Heart right ventricle (tissue), 16 donors: ENCODE data around the gene SEMA4B. TPM values are rescaled to one million over a fixed set of nuclear protein-coding genes. Genes with fewer than 3 reads are reported as not detected.

Experiments
- ATAC-seq, 8 donors: fragments of 200-7000 bp; cut with Tn5 transposase; one replicate each; pipeline ENCODE4 v1.9.1; 2020; ENCODE audit warnings: mild to moderate bottlenecking in 8 of 8, moderate library complexity in 8 of 8, moderate number of reproducible peaks in 1 of 8
- DNase-seq, 2 donors: peaks; one replicate each; pipeline ENCODE4 v3.0.0-alpha.2; 2020
- H3K27ac ChIP-seq, 10 donors: fragments of 200-600 bp; sonication (generic) in 2 of 10; one replicate each; pipeline versions ENCODE4 v1.5.0 to v1.8.0; 2020 to 2022; ENCODE audit warnings: mild to moderate bottlenecking in 3 of 10
- H3K27me3 ChIP-seq, 7 donors: fragments of 200-600 bp; one replicate each; pipeline ENCODE4 v1.8.0; 2021 to 2022; ENCODE audit warnings: mild to moderate bottlenecking in 2 of 7
- H3K36me3 ChIP-seq, 9 donors: fragments of 200-600 bp; sonication (generic) in 1 of 9; one replicate each; pipeline versions ENCODE4 v1.5.0 to v1.8.0; 2020 to 2022; ENCODE audit warnings: mild to moderate bottlenecking in 2 of 9
- H3K4me1 ChIP-seq, 9 donors: fragments of 200-600 bp; sonication (generic) in 1 of 9; one replicate each; pipeline versions ENCODE4 v1.5.0 to v1.8.0; 2020 to 2022; ENCODE audit warnings: mild to moderate bottlenecking in 4 of 9
- H3K4me3 ChIP-seq, 10 donors: fragments of 200-600 bp; sonication (generic) in 2 of 10; one replicate each; pipeline versions ENCODE4 v1.5.0 to v1.8.0; 2020 to 2022; ENCODE audit warnings: mild to moderate bottlenecking in 7 of 10, moderate library complexity in 2 of 10
- H3K9me3 ChIP-seq, 11 donors: fragments of 200-600 bp in 10 of 11; sonication (generic) in 2 of 11; one replicate each; pipeline versions ENCODE4 v1.5.0 to v1.8.0; 2013 to 2022; ENCODE audit warnings: mild to moderate bottlenecking in 2 of 11, control low read depth in 1 of 11, moderate library complexity in 1 of 11
- CTCF ChIP-seq, 9 donors: fragments of 200-600 bp; sonication (generic) in 2 of 9; IDR thresholded peaks; one replicate each; pipeline versions ENCODE4 v1.5.0 to v1.8.0; 2021 to 2022; ENCODE audit warnings: antibody characterized with exemption in 9 of 9, mild to moderate bottlenecking in 5 of 9, moderate library complexity in 1 of 9
- WGBS, 2 donors: extraction: QIAGEN DNeasy Blood & Tissue Kit; methylation state at CpG; one replicate each; pipeline ENCODE4 v1.1.7; 2013; ENCODE audit warnings: inconsistent platforms in 1 of 2; 5-methylcytosine and 5-hydroxymethylcytosine counted together
- intact Hi-C, 10 donors: fragments of 100-400 bp; cut with DNase I; formaldehyde crosslinking; loops; one replicate each; pipeline versions ENCODE4 v1.11.1 to v1.14.2; 2022
- polyA plus RNA-seq, 2 donors: library from polyadenylated mRNA; stranded (reverse); fragments of 200-250 nt; gene quantifications; one replicate each; pipeline ENCODE4 v1.2.3, GENCODE V29; 2013
- total RNA-seq, 10 donors: library from RNA; stranded (reverse); fragmentation: NEBNext Ultra II Directional in 3 of 10; extraction: Animal tissue kit (Norgen Biotek cat#: 25700) in 3 of 10; gene quantifications; one replicate each; pipeline versions ENCODE4 v1.2.1 to v1.2.4, GENCODE V29; 2021 to 2023
- donor health status: Arrhythmogenic right ventricular cardiomyopathy.
- donor health status: ischemic (EF 13 %, LVEDD 7.1; RV severe dilation, severe dysfunction).
- donor health status: healthy with polysubstance abuse.
- donor health status: DM: no; HTN: yes; CAD: no.
- donor health status: DM: no; HTN: no; CAD: no.
- donor health status: ischemic (EF 25% LVEDD 6.9; RV normal size, moderate dysfunction).
- donor health status: ischemic (EF 25% LVEDD 5.7; RV mildly dilated, moderate dysfunction).
- donor health status: healthy.
- donor health status: DM: yes; HTN: yes; CAD: no.
- donor health status: Ischemic cardiomyopathy.
- donor health status: ischemic (EF 35%, LVEDD 5.7; RV mildly dilated, moderate dysfunction).
- donor health status: nonischemic (EF 11% LVEDD 7.7; RV severe dilation, severe dysfunction).
- donor health status: DM: yes; HTN: yes; CAD: no.
- donor health status: PGD.
- donor health status: ischemic (EF 29% LVEDD 5.4; RV normal size, mild dysfunction).
- donor health status: nonischemic (EF 23%, LVEDD 6.1; RV moderate dilation, normal function).

SEMA4B gene
- total and polyA plus RNA-seq, 12 donors, result 9.9 to 76.7 (median 18.4) TPM

DNA sequence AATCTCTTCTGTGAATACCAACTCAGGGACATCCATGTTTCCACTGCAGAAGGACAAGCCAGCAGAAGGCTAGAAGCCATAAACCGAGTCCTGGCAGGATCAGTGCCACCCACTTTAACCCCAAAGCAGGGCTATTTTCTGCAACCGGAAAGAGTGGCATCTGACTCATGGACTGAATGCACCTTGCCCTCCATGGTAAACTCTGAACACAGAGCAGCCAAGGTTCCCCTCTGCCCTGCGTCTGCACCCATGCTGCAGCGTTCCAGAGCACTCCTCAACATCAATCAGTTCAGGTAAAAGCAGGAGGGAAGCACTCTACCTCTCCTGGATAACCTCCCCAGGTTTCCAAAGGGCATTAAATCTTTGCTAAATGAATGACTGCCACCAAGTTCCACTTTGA is 63.5 kb downstream of the SEMA4B start:
- Histone ChIP-seq H3K36me3 (peaks cover 0 to 27% (median 3%) of the 10 kb centered on the region in 9 donors), H3K4me1 (peaks cover 13 to 54% (median 39%) of the 10 kb centered on the region in 9 donors), H3K27ac (peak overlapping the region; percentile 93 to 99 (median 96)), H3K27me3 (no peaks in the 10 kb centered on the region), H3K9me3 (no peaks in the 10 kb centered on the region), H3K4me3 (peak overlapping the region; percentile 62 to 90 (median 84))
- no peak for TF ChIP-seq CTCF (IDR thresholded peaks at IDR 0.05)
- intact Hi-C loops, result loop anchor here in 3 of 10 donors (2.0 to 5.0 kb wide), 2 partner anchors 16 to 32 kb away; partner anchors contain the start of genes CIB1 (in 2 of the 3), GDPGP1 (in 2 of the 3) and TTLL13 (in 1 of the 3)
- peak in 1 of 2 donors; percentile 13 for DNase-seq
- WGBS, 2 donors, result 40 to 49% methylated on average over 4 of the region's 4 CpGs
- peak in 4 of 8 donors; percentile 14 to 46 (median 30) for ATAC-seq

DNA sequence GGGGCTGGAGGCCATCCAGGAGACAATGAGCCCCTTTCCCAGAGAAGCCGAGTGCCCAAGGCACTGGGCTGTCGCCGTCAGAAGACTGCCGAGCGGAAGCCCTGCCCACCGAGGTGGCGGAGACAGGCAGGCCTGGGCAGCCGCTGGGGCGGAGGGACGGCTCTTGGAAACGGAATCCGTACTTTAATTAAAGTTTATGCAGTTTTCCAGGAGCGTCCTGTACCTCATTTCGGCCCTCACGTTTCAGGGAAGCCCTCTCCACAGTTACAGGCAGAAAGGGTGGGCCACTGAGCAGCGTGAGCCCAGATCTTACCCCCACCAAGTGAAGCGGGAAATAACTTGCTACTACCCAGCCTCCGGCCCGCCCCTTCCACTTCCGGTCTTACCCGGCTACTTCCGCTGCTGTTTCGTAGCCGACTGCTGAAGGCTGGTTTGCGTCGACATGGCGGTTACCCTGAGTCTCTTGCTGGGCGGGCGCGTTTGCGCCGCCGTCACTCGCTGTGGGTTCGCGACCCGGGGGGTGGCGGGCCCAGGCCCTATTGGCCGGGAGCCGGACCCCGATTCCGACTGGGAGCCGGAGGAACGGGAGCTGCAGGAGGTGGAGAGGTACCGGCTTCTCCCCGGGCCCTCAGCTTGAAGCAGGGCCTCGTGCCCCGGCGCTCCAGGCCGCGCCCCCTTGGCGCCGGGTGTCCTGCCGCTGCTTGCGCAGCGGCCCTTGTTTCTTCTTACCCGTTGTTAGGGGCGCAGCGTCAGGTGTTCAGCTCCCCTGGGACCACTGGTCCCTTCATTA is 64.3 kb downstream of the SEMA4B start, which contains the start of gene NGRN:
TSS of gene NGRN (plus strand) at position 402 of the 790 bp plus-strand sequence. CDS start at position 443, 41 bp downstream.
- no peaks in the 10 kb centered on the region for H3K27me3 ChIP-seq
- DNase-seq, result peak; percentile 90 to 94
- no peaks in the 10 kb centered on the region for H3K9me3 ChIP-seq
- intact Hi-C loops, result loop anchor here in 3 of 10 donors (2.0 to 5.0 kb wide), 2 partner anchors 17 to 33 kb away; partner anchors contain the start of genes CIB1 (in 2 of the 3), GDPGP1 (in 2 of the 3) and TTLL13 (in 1 of the 3)
- WGBS, 2 donors, result 0 to 1% methylated on average over 59 of the region's 59 CpGs
- peaks cover 13 to 62% (median 47%) of the 10 kb centered on the region in 9 donors for H3K4me1 ChIP-seq
- peak; percentile 95 to 98 (median 96) for ATAC-seq
- TF ChIP-seq CTCF (IDR thresholded peaks at IDR 0.05), result no peak
- peak within 1 kb of the TSS; percentile 93 to 99 (median 96) for H3K27ac ChIP-seq
- peaks cover 0 to 35% (median 8%) of the 10 kb centered on the region in 9 donors for H3K36me3 ChIP-seq
- peak within 1 kb of the TSS; percentile 62 to 90 (median 84) for H3K4me3 ChIP-seq

DNA sequence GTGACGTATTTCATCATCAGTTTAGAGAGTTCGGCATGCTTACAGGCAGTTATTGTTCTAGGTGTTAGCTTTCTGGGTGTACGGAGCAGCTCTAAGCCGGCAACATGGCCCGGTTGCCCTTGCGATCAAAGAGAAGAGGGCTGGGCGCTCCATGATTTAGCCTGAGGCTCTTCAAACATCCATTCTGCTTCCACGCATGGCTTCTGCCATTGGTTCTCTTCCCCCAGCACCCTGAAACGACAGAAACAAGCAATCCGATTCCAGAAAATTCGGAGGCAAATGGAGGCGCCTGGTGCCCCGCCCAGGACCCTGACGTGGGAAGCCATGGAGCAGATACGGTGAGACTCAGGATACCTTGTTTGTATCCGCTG is 64.9 kb downstream of the SEMA4B start:
- Histone ChIP-seq H3K9me3 (no peaks in the 10 kb centered on the region), H3K4me3 (peak overlapping the region; percentile 62 to 90 (median 84)), H3K36me3 (peaks cover 0 to 40% (median 14%) of the 10 kb centered on the region in 9 donors), H3K4me1 (peaks cover 14 to 68% (median 53%) of the 10 kb centered on the region in 9 donors), H3K27ac (peak overlapping the region; percentile 93 to 99 (median 96)), H3K27me3 (no peaks in the 10 kb centered on the region)
- intact Hi-C loops, result loop anchor here in 2 of 10 donors (5.0 kb wide), 1 partner anchor 34 kb away; the partner anchor contains the start of genes CIB1 (in 2 of the 2) and GDPGP1 (in 2 of the 2)
- DNase-seq (peak; percentile 21 to 42), ATAC-seq (peak in 7 of 8 donors; percentile 18 to 48 (median 31))
- no peak for TF ChIP-seq CTCF (IDR thresholded peaks at IDR 0.05)
- 0% methylated on average over 16 of the region's 16 CpGs for WGBS, 2 donors

DNA sequence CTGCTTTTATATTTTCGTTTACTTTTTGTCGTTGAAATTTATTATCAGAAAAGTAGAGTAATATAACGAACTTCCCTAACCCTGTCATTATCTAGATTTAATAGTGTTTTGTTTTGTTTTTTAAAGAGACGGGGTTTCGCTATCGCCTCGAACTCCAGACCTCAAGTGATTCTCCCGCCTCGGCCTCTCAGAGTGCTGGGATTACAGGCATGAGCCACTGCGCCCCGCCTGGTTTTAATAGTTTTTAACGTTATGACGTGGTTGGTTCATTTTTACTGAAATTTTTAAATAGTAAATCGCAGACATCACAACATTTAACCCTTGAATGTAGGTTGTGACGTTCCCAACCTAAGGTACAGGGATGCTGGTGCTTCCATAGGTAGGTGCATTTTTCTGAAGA is 65.4 kb downstream of the SEMA4B start:
- WGBS, 2 donors, result 17 to 23% methylated on average over 15 of the region's 15 CpGs
- no peak for DNase-seq
- Histone ChIP-seq H3K27me3 (no peaks in the 10 kb centered on the region), H3K9me3 (no peaks in the 10 kb centered on the region), H3K4me3 (peak overlapping the region; percentile 62 to 90 (median 84)), H3K36me3 (peaks cover 0 to 45% (median 19%) of the 10 kb centered on the region in 9 donors), H3K4me1 (peaks cover 15 to 72% (median 57%) of the 10 kb centered on the region in 9 donors), H3K27ac (peak overlapping the region in 9 of 10 donors; percentile 93 to 99 (median 96))
- no peak for ATAC-seq
- no peak for TF ChIP-seq CTCF (IDR thresholded peaks at IDR 0.05)
- intact Hi-C loops, result loop anchor here in 2 of 10 donors (5.0 kb wide), 1 partner anchor 34 kb away; the partner anchor contains the start of genes CIB1 (in 2 of the 2) and GDPGP1 (in 2 of the 2)
